ENCODE data around the gene PCDHB14. TPM values are rescaled to one million over a fixed set of nuclear protein-coding genes. Genes with fewer than 3 reads are reported as not detected.

Gene PCDHB14
- total RNA-seq, 1 experiment from 2014 or later: 2.4 TPM

- H3K9me3 ChIP-seq (ENCODE audit: control insufficient read depth, low read depth, low read length): peaks cover 67% of the 10 kb centered on the region
- no peak overlapping the region for H4K8ac ChIP-seq (replicated peaks; ENCODE audit: insufficient read length, low read depth, low read length)
- Mint-ChIP-seq H3K4me3 (no peak overlapping the region), H3K36me3 (ENCODE audit: insufficient read depth in 1 of 3, low read depth in 3 of 3) (peaks cover 15 to 66% (median 47%) of the 10 kb centered on the region in 3 experiments), H3K4me1 (no peaks in the 10 kb centered on the region), H3K27me3 (ENCODE audit: low read depth) (peaks cover 1% of the 10 kb centered on the region; the same call in 1 of the 2 replicates), H3K27ac (no peak overlapping the region), H3K9me3 (peaks cover 88 to 98% of the 10 kb centered on the region in 2 experiments)
- H3K79me1 ChIP-seq (ENCODE audit: insufficient read depth, low read depth, low read length, poor library complexity, severe bottlenecking): no peaks in the 10 kb centered on the region
- H3K27ac ChIP-seq (ENCODE audit: insufficient read length, low read depth, low read length): no peak overlapping the region
- no peak for TF ChIP-seq CTCF (conservative IDR thresholded peaks at IDR 0.05)
- H2BK120ac ChIP-seq (ENCODE audit: low read depth, low read length, poor library complexity, severe bottlenecking): no peak overlapping the region
- no peak overlapping the region for H2AFZ ChIP-seq (ENCODE audit: low read length)
- H3K14ac ChIP-seq (ENCODE audit: insufficient read depth, low read length): no peak overlapping the region
- H4K5ac ChIP-seq (ENCODE audit: insufficient read length, low read depth, low read length): no peak overlapping the region
- H2BK12ac ChIP-seq (ENCODE audit: insufficient read length, low read depth, low read length): no peak overlapping the region
- H3K56ac ChIP-seq (ENCODE audit: insufficient read length, low read depth, low read length): no peak overlapping the region
- no peak overlapping the region for H4K91ac ChIP-seq (ENCODE audit: insufficient read length, low read depth, low read length)
- H4K20me1 ChIP-seq (ENCODE audit: control insufficient read depth, insufficient read depth, insufficient read length): no peaks in the 10 kb centered on the region
- no peak overlapping the region for H2AK5ac ChIP-seq (ENCODE audit: insufficient read length, low read length)
- no peak overlapping the region for H3K18ac ChIP-seq (ENCODE audit: insufficient read length, low read depth, low read length)
- H3K79me2 ChIP-seq (ENCODE audit: insufficient read depth, low read length): no peaks in the 10 kb centered on the region
- no peak overlapping the region for H2BK5ac ChIP-seq (ENCODE audit: insufficient read length, low read length)
- no peak for DNase-seq
- no peaks in the 10 kb centered on the region for H3K23me2 ChIP-seq (ENCODE audit: insufficient read length, low read depth, low read length, poor library complexity, severe bottlenecking)
- H3T11ph ChIP-seq (ENCODE audit: low read length): no peak overlapping the region
- no CpG with 5 or more reads among the region's 1 CpG for WGBS (ENCODE audit: extremely low coverage, insufficient read length, low lambda C conversion rate)
- no peaks in the 10 kb centered on the region for H3K27me3 ChIP-seq (ENCODE audit: insufficient read depth, low read length)
- H3K4ac ChIP-seq (ENCODE audit: low read depth, low read length): no peak overlapping the region
- H2BK15ac ChIP-seq (ENCODE audit: low read depth, low read length): no peak overlapping the region
- no peaks in the 10 kb centered on the region for H3K4me1 ChIP-seq (ENCODE audit: insufficient read depth, low read length)
- H2BK20ac ChIP-seq (ENCODE audit: low read depth, low read length, poor library complexity, severe bottlenecking): no peak overlapping the region
- H3K4me2 ChIP-seq (ENCODE audit: insufficient read depth, insufficient read length, low read length): no peak overlapping the region
- no peak overlapping the region for H3K23ac ChIP-seq (ENCODE audit: insufficient read length, low read depth, low read length)
- no peak overlapping the region for H3K9ac ChIP-seq (ENCODE audit: extremely low read depth, insufficient read length, low read length)
Observed at GRCh38 chr5:141261238-141261546, 38.0 kb downstream of the PCDHB14 start.
